Measurements from ENCODE around the gene RPS15. TPM values are rescaled to one million over a fixed set of nuclear protein-coding genes. Genes with fewer than 3 reads are reported as not detected.

The RPS15 gene
- total RNA-seq, 3 donors from 2014 or later (not counting 1 experiment from before 2014, with no cell fraction given), result 731 to 872 (median 837) TPM

DNA sequence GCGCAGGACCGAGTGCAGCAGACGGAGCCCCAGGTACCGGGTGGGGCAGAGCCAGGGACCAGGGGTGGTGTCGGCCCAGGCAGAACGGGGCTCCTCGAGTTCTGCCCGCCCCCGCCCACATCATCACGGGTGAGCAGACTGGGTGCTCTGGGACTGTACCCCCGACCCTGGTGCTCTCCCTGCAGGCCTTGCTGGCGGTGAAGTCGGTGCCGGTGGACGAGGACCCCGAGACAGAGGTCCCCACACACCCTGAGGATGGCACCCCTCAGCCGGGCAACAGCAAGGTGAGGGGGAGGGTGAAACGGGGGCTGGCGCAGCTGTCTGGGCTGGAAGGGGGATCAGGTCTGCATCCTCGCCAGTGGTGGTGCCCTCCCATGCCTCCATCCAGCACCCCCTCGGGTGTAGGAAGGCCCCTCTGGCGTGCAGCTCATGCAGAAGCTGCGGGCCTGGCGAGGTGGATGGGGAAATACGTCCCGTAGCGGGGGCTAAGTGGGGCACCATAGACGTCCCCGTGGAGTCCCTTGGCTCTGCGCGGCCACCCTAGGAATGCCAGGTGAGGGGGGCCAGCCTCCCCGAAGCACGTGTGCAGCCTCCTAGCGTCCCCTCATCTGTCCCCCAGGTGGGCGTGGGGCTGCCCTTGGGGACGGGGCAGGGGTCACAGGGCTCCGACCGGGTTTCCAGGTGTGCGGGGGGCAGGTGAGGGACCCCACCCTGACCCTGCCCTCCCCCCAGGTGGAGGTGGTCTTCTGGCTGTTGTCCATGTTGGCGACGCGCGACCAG is 18.1 kb downstream of the RPS15 start:
- Histone ChIP-seq H3K36me3 (ENCODE audit: control insufficient read depth, insufficient read depth, low read length) (peaks cover 3% of the 10 kb centered on the region), H3K27me3 (ENCODE audit: control insufficient read depth, insufficient read depth, low read length) (peaks cover 43% of the 10 kb centered on the region), H3K4me3 (ENCODE audit: low read length) (no peak overlapping the region), H3K4me1 (ENCODE audit: control insufficient read depth, insufficient read depth, low read length) (peaks cover 20% of the 10 kb centered on the region), H3K27ac (ENCODE audit: low read length) (no peak overlapping the region), H3K9me3 (ENCODE audit: control insufficient read depth, insufficient read depth, low read length) (peaks cover 7% of the 10 kb centered on the region)
- ATAC-seq (no peak), DNase-seq (no peak)
- intact Hi-C loops (cut with micrococcal nuclease), result no loop called here
- Mint-ChIP-seq H3K36me3 (no peaks in the 10 kb centered on the region), H3K27ac (no peak overlapping the region), H3K9me3 (no peaks in the 10 kb centered on the region), H3K4me3 (no peak overlapping the region), H3K27me3 (ENCODE audit: low read depth in 2 of 2) (peaks cover 0 to 15% of the 10 kb centered on the region in 2 donors), H3K4me1 (peaks cover 0 to 17% of the 10 kb centered on the region in 2 donors)
- TF ChIP-seq, protein P1, sequence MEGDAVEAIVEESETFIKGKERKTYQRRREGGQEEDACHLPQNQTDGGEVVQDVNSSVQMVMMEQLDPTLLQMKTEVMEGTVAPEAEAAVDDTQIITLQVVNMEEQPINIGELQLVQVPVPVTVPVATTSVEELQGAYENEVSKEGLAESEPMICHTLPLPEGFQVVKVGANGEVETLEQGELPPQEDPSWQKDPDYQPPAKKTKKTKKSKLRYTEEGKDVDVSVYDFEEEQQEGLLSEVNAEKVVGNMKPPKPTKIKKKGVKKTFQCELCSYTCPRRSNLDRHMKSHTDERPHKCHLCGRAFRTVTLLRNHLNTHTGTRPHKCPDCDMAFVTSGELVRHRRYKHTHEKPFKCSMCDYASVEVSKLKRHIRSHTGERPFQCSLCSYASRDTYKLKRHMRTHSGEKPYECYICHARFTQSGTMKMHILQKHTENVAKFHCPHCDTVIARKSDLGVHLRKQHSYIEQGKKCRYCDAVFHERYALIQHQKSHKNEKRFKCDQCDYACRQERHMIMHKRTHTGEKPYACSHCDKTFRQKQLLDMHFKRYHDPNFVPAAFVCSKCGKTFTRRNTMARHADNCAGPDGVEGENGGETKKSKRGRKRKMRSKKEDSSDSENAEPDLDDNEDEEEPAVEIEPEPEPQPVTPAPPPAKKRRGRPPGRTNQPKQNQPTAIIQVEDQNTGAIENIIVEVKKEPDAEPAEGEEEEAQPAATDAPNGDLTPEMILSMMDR (IDR thresholded peaks at IDR 0.05), result no peak
- 35% methylated on average over 43 of the region's 43 CpGs for WGBS (ENCODE audit: insufficient coverage)

GRCh38 chr19:1457031-1457739 is 19.0 kb downstream of the RPS15 start:
- DNase-seq (no peak), ATAC-seq (no peak)
- intact Hi-C loops (cut with micrococcal nuclease), result no loop called here
- TF ChIP-seq, protein P1 (IDR thresholded peaks at IDR 0.05), result no peak
- H3K4me3 ChIP-seq (ENCODE audit: low read length), result no peak overlapping the region
- H3K27ac ChIP-seq (ENCODE audit: low read length), result no peak overlapping the region
- H3K36me3 Mint-ChIP-seq, result no peaks in the 10 kb centered on the region
- H3K27me3 Mint-ChIP-seq (ENCODE audit: low read depth in 2 of 2), result peaks cover 0 to 15% of the 10 kb centered on the region in 2 donors
- H3K4me3 Mint-ChIP-seq, result no peak overlapping the region
- peaks cover 3% of the 10 kb centered on the region for H3K36me3 ChIP-seq (ENCODE audit: control insufficient read depth, insufficient read depth, low read length)
- no peak overlapping the region for H3K27ac Mint-ChIP-seq
- H3K27me3 ChIP-seq (ENCODE audit: control insufficient read depth, insufficient read depth, low read length), result peaks cover 41% of the 10 kb centered on the region
- H3K4me1 Mint-ChIP-seq, result peaks cover 0 to 17% of the 10 kb centered on the region in 2 donors
- H3K4me1 ChIP-seq (ENCODE audit: control insufficient read depth, insufficient read depth, low read length), result peaks cover 20% of the 10 kb centered on the region
- peaks cover 7% of the 10 kb centered on the region for H3K9me3 ChIP-seq (ENCODE audit: control insufficient read depth, insufficient read depth, low read length)
- no peaks in the 10 kb centered on the region for H3K9me3 Mint-ChIP-seq
- WGBS (ENCODE audit: insufficient coverage), result 21% methylated on average over 48 of the region's 48 CpGs

GRCh38 chr19:1457892-1458291 is 19.7 kb downstream of the RPS15 start:
- intact Hi-C loops (cut with micrococcal nuclease), result no loop called here
- Mint-ChIP-seq H3K9me3 (no peaks in the 10 kb centered on the region), H3K27me3 (ENCODE audit: low read depth in 2 of 2) (peaks cover 0 to 15% of the 10 kb centered on the region in 2 donors), H3K4me1 (peaks cover 0 to 17% of the 10 kb centered on the region in 2 donors), H3K4me3 (no peak overlapping the region), H3K36me3 (no peaks in the 10 kb centered on the region), H3K27ac (no peak overlapping the region)
- H3K36me3 ChIP-seq (ENCODE audit: control insufficient read depth, insufficient read depth, low read length), result peaks cover 3% of the 10 kb centered on the region
- no peak overlapping the region for H3K4me3 ChIP-seq (ENCODE audit: low read length)
- H3K27me3 ChIP-seq (ENCODE audit: control insufficient read depth, insufficient read depth, low read length), result peaks cover 35% of the 10 kb centered on the region
- H3K27ac ChIP-seq (ENCODE audit: low read length), result no peak overlapping the region
- peaks cover 7% of the 10 kb centered on the region for H3K9me3 ChIP-seq (ENCODE audit: control insufficient read depth, insufficient read depth, low read length)
- 89% methylated on average over 16 of the region's 16 CpGs for WGBS (ENCODE audit: insufficient coverage)
- peaks cover 20% of the 10 kb centered on the region for H3K4me1 ChIP-seq (ENCODE audit: control insufficient read depth, insufficient read depth, low read length)
- DNase-seq (no peak), ATAC-seq (no peak)
- TF ChIP-seq, protein P1 (IDR thresholded peaks at IDR 0.05), result no peak
